Ectodermal cell (in vitro differentiated cells): ENCODE results near the gene GNGT2.
A peak's percentile ranks its signal among the peaks of the same experiment; 100 is the strongest.
"Not testable (repeated sequence)": the region's sequence is repeated elsewhere in the genome, so short reads cannot be mapped to it uniquely, and the experiment has no call there.

ENCODE experiments used
- H3K27ac ChIP-seq: 2 replicates; pipeline ENCODE4 v1.7.0; 2013; ENCODE audit warnings: mild to moderate bottlenecking, low read depth, low read length; ENCODE audit not compliant: insufficient read depth, poor library complexity, severe bottlenecking
- H3K27me3 ChIP-seq: 2 replicates; pipeline ENCODE4 v1.7.0; 2013; ENCODE audit warnings: mild to moderate bottlenecking, low read length; ENCODE audit not compliant: insufficient read depth, control insufficient read depth, poor library complexity, severe bottlenecking
- H3K36me3 ChIP-seq: one replicate; pipeline ENCODE4 v1.7.0; 2013; ENCODE audit warnings: low read length; ENCODE audit not compliant: control insufficient read depth, insufficient read depth
- H3K4me1 ChIP-seq: one replicate; pipeline ENCODE4 v1.7.0; 2013; ENCODE audit warnings: low read length; ENCODE audit not compliant: control insufficient read depth, insufficient read depth
- H3K4me3 ChIP-seq: 2 replicates; pipeline ENCODE4 v1.7.0; 2013; ENCODE audit warnings: low read depth, low read length, control low read depth; ENCODE audit not compliant: insufficient read depth
- H3K9me3 ChIP-seq: 2 replicates; pipeline ENCODE4 v1.7.0; 2013; ENCODE audit warnings: mild to moderate bottlenecking, low read length, moderate library complexity; ENCODE audit not compliant: control insufficient read depth
- WGBS, 2 experiments: methylation state at CpG; one replicate each; pipeline ENCODE4 v1.1.7; 2013; ENCODE audit warnings: missing lambda C conversion rate in 2 of 2; 5-methylcytosine and 5-hydroxymethylcytosine counted together

GNGT2 gene

DNA sequence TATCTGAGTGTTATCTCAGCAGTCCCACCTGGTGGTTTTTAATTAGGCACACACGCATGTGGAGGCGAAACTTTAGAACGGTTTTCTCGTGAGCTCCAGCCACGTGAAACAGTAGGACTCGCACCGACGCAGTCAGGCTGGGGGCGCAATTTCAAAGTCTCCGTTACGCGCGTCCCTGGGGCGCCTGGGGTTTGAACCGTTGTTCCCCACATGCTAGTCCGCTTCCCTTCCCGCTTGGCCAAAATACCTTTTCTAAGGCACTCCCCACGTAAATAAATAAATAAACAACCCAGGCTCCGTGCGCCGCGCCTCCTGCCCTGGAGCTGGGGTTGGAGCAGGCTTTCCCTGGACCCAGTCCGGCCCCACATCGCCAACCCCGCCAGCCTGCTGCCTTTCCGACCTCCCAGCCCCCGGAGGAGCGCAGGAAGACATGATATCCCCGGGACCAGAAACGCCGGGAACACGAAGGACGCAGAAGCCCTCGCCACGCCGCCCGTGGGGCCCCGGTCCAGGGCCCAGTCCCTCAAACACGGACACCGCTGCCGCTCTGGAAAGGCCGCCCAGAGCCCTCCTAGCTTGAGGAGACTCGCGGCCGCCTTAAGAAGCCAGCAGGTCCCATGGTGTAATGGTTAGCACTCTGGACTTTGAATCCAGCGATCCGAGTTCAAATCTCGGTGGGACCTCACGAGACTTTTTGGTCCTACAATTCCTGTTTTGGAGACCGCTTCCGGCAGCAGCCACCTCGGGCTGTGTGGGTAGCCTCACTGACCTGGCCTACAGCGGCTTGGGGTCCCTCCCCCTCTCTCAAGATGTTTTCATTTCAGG, 18.2 kb downstream of the GNGT2 start:
- no peaks in the 10 kb centered on the region for H3K27me3 ChIP-seq
- WGBS, 2 experiments = 0% methylated on average over 53 of the region's 53 CpGs

DNA sequence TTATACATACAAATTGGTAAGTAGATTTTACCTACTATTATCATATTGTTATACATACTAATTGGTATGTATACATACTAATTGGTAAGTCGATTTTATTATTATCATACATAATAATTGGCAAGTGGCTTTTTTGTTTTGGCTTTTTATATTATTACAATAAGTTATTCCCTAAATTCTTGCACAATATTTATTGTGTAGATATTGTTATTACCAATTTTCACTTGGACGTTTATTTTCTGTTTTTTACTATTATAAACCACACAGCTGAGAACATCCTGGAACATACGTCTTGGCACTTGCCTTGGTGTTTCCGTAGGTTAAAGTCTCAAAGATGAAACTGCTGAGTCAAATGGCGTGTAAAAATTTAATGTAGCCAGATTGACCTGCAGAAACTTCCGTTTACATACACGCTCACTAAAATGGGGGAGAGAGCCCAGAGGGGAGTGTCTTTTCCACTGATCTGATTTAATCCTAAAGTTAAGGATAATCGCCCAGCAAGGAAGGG, 18.9 kb downstream of the GNGT2 start:
- Histone ChIP-seq H3K4me3 (peak overlapping the region; percentile 90), H3K27ac (no peak overlapping the region), H3K9me3 (no peaks in the 10 kb centered on the region), H3K4me1 (no peaks in the 10 kb centered on the region), H3K27me3 (no peaks in the 10 kb centered on the region), H3K36me3 (no peaks in the 10 kb centered on the region)
- 3 to 4% methylated on average over 6 of the region's 8 CpGs for WGBS, 2 experiments

More for the DNA sequence above, 18.2 kb downstream of the GNGT2 start:
- Histone ChIP-seq H3K36me3 (no peaks in the 10 kb centered on the region), H3K4me3 (peak overlapping the region; percentile 90), H3K9me3 (no peaks in the 10 kb centered on the region), H3K27ac (peak overlapping the region; percentile 86), H3K4me1 (no peaks in the 10 kb centered on the region)

GRCh38 chr17:49190932-49191331, 19.4 kb downstream of the GNGT2 start:
- Histone ChIP-seq H3K36me3 (no peaks in the 10 kb centered on the region), H3K27ac (no peak overlapping the region), H3K4me3 (no peak overlapping the region), H3K4me1 (no peaks in the 10 kb centered on the region), H3K27me3 (no peaks in the 10 kb centered on the region), H3K9me3 (no peaks in the 10 kb centered on the region)
- WGBS, 2 experiments = 84 to 86% methylated on average over 3 of the region's 4 CpGs

DNA sequence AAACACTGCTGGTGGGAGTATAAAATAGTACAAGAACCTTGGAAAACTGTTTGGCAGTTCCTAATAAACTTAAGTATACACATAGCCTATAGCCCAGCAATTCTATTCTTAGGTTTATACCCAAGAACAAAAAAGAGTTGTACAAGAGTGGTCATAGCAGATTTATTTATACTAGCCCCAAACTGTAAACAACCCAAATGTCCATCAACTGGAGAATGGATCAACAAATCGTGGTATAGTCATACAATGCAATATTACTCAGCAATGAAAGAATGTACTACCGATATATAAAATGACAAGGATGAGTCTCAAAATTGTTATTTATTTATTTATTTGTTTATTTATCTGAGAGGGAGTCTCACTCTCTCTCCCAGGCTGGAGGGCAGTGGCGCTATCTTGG, 23.1 kb downstream of the GNGT2 start:
- H3K27me3 ChIP-seq = no peaks in the 10 kb centered on the region
- no peaks in the 10 kb centered on the region for H3K36me3 ChIP-seq
- no peaks in the 10 kb centered on the region for H3K4me1 ChIP-seq
- no peak overlapping the region for H3K27ac ChIP-seq
- H3K4me3 ChIP-seq = no peak overlapping the region
- H3K9me3 ChIP-seq = no peaks in the 10 kb centered on the region
- 92 to 93% methylated on average over 2 to 3 of the region's 3 CpGs for WGBS, 2 experiments

- 91 to 95% methylated on average over 1 of the region's 1 CpG for WGBS, 2 experiments
- H3K9me3 ChIP-seq, H3K27ac ChIP-seq, H3K27me3 ChIP-seq, H3K36me3 ChIP-seq, H3K4me3 ChIP-seq, H3K4me1 ChIP-seq: not testable (repeated sequence)
Observed at GRCh38 chr17:49185381-49185780, 25.0 kb downstream of the GNGT2 start.

GRCh38 chr17:49184522-49184921, 25.9 kb downstream of the GNGT2 start:
- not testable (repeated sequence) for H3K36me3 ChIP-seq, H3K4me1 ChIP-seq, H3K27me3 ChIP-seq, H3K9me3 ChIP-seq, H3K27ac ChIP-seq, H3K4me3 ChIP-seq

DNA sequence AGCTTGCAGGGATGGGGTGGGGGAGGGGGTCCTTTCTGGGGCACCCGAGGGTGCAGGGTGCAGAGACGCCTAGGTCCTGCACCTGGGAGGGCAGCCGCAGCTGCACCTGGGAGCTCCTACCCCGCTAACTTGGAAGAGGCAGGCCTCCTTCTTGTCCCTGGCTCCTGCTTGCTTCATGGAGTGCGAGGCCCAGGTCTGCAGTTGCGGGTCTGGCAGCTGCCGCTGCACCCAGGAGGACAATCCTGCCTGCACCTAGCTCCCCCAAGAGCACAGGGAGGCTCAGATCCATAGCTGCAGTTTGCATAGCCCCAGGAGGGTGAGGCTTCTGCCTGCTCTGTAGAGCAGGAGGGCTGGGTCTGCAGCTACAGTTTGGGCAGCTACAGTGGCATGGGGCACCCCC, 26.6 kb downstream of the GNGT2 start:
- Histone ChIP-seq H3K4me1 (no peaks in the 10 kb centered on the region), H3K36me3 (no peaks in the 10 kb centered on the region), H3K27me3 (no peaks in the 10 kb centered on the region), H3K4me3 (no peak overlapping the region), H3K27ac (no peak overlapping the region), H3K9me3 (no peaks in the 10 kb centered on the region)
- 91 to 93% methylated on average over 7 of the region's 7 CpGs for WGBS, 2 experiments

- no peaks in the 10 kb centered on the region for H3K9me3 ChIP-seq
- no peaks in the 10 kb centered on the region for H3K27me3 ChIP-seq
- WGBS, 2 experiments = 88 to 91% methylated on average over 5 of the region's 5 CpGs
- H3K36me3 ChIP-seq = no peaks in the 10 kb centered on the region
- no peak overlapping the region for H3K27ac ChIP-seq
- H3K4me1 ChIP-seq = no peaks in the 10 kb centered on the region
- H3K4me3 ChIP-seq = no peak overlapping the region
Observed at GRCh38 chr17:49183341-49183740, 27.0 kb downstream of the GNGT2 start.

DNA sequence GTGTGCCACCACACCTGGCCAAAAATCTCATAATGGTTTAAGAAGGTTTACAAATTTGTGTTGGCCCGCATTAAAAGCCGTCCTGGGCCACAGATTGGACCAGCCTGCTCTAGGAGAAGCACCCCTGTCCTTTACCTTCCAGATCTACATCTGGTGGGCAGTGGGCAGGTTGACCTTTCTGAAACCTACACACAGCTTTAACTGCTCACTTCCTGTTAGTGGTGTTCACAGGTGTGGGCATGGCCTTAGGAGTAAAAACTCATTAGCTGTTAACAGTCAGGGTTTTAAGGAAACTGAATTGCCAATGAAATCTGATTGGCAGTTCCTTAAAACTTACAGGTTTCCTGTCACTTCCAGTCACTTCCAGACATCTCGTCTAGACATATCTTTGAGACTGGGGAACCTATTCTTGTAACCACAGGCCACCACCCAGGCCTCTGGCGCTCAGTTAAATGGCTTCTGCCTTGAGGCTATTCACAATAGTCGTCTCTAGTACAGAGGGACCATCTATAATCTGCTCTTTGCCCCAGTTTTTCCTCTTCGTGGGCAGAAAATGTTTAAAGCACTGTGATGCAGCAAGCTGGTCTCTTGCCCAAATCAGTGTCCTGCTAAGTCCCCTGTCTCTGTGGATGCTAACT, 29.3 kb downstream of the GNGT2 start:
- H3K4me1 ChIP-seq = no peaks in the 10 kb centered on the region
- no peaks in the 10 kb centered on the region for H3K27me3 ChIP-seq
- H3K27ac ChIP-seq = no peak overlapping the region
- no peak overlapping the region for H3K4me3 ChIP-seq
- H3K36me3 ChIP-seq = no peaks in the 10 kb centered on the region
- WGBS, 2 experiments = 89% methylated on average over 6 of the region's 6 CpGs
- peaks cover 4% of the 10 kb centered on the region for H3K9me3 ChIP-seq

- no peak overlapping the region for H3K4me3 ChIP-seq
Observed at GRCh38 chr17:49180303-49180702, 30.1 kb downstream of the GNGT2 start.

More at GRCh38 chr17:49180303-49180702, 30.1 kb downstream of the GNGT2 start:
- Histone ChIP-seq H3K9me3 (peaks cover 4% of the 10 kb centered on the region), H3K27ac (no peak overlapping the region), H3K27me3 (no peaks in the 10 kb centered on the region), H3K36me3 (no peaks in the 10 kb centered on the region), H3K4me1 (no peaks in the 10 kb centered on the region)
- WGBS, 2 experiments = 30 to 44% methylated on average over 5 of the region's 5 CpGs
